Brain microvascular endothelial cell (primary cell): ENCODE measurements around the gene PACSIN2.
"Not testable (repeated sequence)": the region's sequence is repeated elsewhere in the genome, so short reads cannot be mapped to it uniquely, and the experiment has no call there.

Experiments
- DNase-seq: peaks from one replicate; pipeline ENCODE4 v3.0.0-alpha.2; 2020
- H3K27ac ChIP-seq: fragments of 250-450 bp; sonication (Bioruptor Pico); 2 replicates; pipeline ENCODE4 v1.5.1; 2020; ENCODE audit warnings: mild to moderate bottlenecking, moderate library complexity
- H3K27me3 ChIP-seq: fragments of 250-450 bp; sonication (Bioruptor Pico); replicated peaks from 2 replicates; pipeline ENCODE4 v1.5.1; 2020; ENCODE audit warnings: mild to moderate bottlenecking
- H3K36me3 ChIP-seq: fragments of 250-450 bp; sonication (Bioruptor Pico); replicated peaks from 2 replicates; pipeline ENCODE4 v1.5.1; 2020; ENCODE audit warnings: mild to moderate bottlenecking
- H3K4me3 ChIP-seq: 2 replicates; pipeline ENCODE4 v1.5.1; 2011; ENCODE audit warnings: low read depth, mild to moderate bottlenecking, control low read depth, low read length, moderate library complexity
- CTCF ChIP-seq: IDR thresholded peaks from 2 replicates; pipeline ENCODE4 v1.5.1; 2011; ENCODE audit warnings: low read depth, mild to moderate bottlenecking, moderate library complexity, low read length, control low read depth, inconsistent platforms; ENCODE audit errors: missing control alignments
- in situ Hi-C: cut with HindIII; loops from 2 replicates; pipeline ENCODE4 v1.10.0; 2017; ENCODE audit warnings: low sequenced_read_pairs, low pct_ligation_motif_present

The PACSIN2 gene

GRCh38 chr22:43035250-43035649 lies 20.3 kb upstream of the PACSIN2 start:
- H3K27ac ChIP-seq, result no peak overlapping the region
- DNase-seq, result no peak

GRCh38 chr22:43031617-43032016 lies 16.7 kb upstream of the PACSIN2 start:
- TF ChIP-seq CTCF, result no peak
- no peak for DNase-seq
- H3K36me3 ChIP-seq, result no peaks in the 10 kb centered on the region
- H3K4me3 ChIP-seq, result no peak overlapping the region
- H3K27me3 ChIP-seq, result no peaks in the 10 kb centered on the region
- H3K27ac ChIP-seq, result no peak overlapping the region
- in situ Hi-C loops, result no loop called here

More at GRCh38 chr22:43035250-43035649, 20.3 kb upstream of the PACSIN2 start:
- Histone ChIP-seq H3K27me3 (no peaks in the 10 kb centered on the region), H3K36me3 (no peaks in the 10 kb centered on the region), H3K4me3 (no peak overlapping the region)
- in situ Hi-C loops, result no loop called here
- no peak for TF ChIP-seq CTCF

DNA sequence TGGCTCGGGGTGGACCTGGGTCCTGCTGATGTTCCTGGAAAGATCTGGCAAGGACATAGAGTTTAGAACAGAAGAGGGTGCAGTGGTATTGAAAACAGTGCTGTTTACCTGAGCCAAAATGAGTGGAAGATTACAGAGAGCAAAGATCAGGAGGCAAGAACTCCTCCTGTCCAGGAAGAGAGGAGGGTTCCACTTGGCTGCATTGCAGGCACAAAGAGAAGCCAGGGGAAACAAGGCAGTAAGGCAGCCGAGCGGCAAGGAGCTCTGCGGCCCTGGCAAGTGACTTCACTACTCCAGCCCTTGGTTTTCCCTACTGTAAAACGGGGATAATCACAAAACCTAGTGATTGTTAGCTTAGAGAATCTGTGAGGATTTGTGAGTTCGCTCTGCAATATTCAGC lies 3.7 kb upstream of the PACSIN2 start:
- no peak overlapping the region for H3K4me3 ChIP-seq
- DNase-seq, result no peak
- H3K27me3 ChIP-seq, result no peaks in the 10 kb centered on the region
- in situ Hi-C loops, result no loop called here
- H3K27ac ChIP-seq, result no peak overlapping the region
- no peaks in the 10 kb centered on the region for H3K36me3 ChIP-seq
- no peak for TF ChIP-seq CTCF

DNA sequence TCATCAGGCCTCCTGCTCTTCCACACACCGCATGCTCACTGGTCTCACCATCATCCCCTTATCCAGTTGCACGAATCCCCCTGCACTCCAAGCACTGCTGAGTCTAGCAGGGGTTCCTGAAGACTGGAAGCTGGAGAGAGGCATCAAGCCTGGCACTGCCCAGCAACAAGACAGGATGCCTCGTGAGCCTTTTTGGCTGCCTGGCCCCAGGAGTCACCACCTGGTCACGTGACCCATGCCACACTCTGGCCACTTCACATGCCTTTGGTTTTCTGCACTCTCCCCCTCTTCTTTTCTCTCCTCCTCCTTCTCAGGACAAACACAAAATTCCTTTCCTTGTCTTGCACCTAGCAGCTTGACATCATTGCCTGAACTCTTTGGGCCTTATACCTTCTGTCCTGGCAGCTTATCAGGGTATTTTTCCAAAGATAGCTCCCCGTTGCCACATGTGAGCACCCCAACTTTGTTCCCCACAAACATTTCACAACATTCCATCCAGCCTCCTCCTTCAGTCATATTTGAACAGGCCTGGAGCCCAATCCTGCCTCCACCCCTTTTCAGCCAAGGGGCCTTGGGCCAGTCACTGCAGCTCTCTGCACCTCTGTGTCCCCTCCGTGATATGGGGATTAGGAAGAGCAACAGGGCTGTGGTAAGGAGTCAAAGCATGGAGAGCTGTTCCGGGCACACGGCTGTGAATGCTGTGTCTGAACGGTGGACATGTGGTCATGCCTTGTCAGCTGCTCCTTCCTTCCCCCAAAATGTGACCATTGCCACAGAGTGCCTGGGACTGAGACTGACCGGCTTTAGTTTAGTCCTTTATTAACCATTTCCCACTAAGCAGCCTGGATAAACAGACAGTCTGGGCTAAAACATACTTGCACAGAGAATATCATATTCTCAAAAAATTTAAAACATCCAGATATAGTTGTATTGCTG lies 2.8 kb upstream of the PACSIN2 start:
- DNase-seq, result no peak
- no peak overlapping the region for H3K27ac ChIP-seq
- no peaks in the 10 kb centered on the region for H3K36me3 ChIP-seq
- no peaks in the 10 kb centered on the region for H3K27me3 ChIP-seq
- H3K4me3 ChIP-seq, result no peak overlapping the region
- in situ Hi-C loops, result no loop called here
- TF ChIP-seq CTCF, result no peak

GRCh38 chr22:43016150-43016549 lies 1.2 kb upstream of the PACSIN2 start:
- DNase-seq, H3K27me3 ChIP-seq, H3K36me3 ChIP-seq, in situ Hi-C loops, H3K27ac ChIP-seq, H3K4me3 ChIP-seq: not testable (repeated sequence)

DNA sequence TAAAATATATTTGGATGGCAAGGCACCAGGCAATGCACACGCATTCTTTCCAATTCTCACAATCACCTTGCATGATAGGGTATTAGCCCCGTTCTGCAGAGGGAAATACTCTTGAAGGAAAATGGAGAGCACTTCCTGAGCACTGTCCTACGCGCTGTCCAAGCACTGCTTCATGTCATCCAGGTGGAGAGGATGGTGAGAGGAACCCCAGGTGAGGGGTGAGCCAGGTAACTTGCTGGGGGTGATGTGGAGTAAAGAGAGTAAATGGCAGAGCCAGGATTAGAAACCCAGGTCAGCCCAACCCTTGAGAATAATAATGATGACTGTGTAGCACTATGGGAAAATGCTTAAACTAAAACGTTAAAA lies 711 bp upstream of the PACSIN2 start:
- no peaks in the 10 kb centered on the region for H3K27me3 ChIP-seq
- H3K27ac ChIP-seq, result no peak overlapping the region
- TF ChIP-seq CTCF, result no peak
- in situ Hi-C loops, result no loop called here
- H3K36me3 ChIP-seq, result no peaks in the 10 kb centered on the region
- no peak for DNase-seq
- peak overlapping the region; percentile 67 for H3K4me3 ChIP-seq
